Measurements from ENCODE around the gene GPD1.

Gene GPD1

DNA sequence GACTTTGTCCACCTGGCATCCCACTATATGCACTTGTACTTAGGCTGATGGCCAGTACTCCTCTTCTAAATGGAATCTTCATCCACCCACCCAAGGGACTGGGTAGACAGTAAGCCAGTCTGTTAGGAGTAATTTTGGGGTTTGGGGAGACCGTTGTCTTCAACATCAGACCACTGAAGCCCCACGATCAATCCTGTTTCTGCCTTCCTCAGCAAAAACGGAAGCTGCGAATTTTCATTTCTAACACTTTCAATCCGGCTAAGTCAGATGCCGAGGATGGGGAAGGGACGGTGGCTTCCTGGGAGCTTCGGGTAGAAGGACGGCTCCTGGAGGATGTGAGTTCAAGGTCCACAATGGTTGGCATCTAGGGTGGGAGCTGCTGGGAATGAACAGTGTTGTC lies 16.7 kb upstream of the GPD1 start:
- DNase-seq (ENCODE audit: low spot score) (no peak), ATAC-seq (ENCODE audit: low read depth) (no peak)
- no peaks in the 10 kb centered on the region for H3K27me3 ChIP-seq (ENCODE audit: insufficient read depth, poor library complexity, severe bottlenecking)
- H3K4me1 ChIP-seq (ENCODE audit: insufficient read depth, poor library complexity, severe bottlenecking), result peaks cover 35% of the 10 kb centered on the region
- H3K36me3 ChIP-seq (ENCODE audit: low read depth), result peaks cover 53% of the 10 kb centered on the region
- H3K9me3 ChIP-seq (ENCODE audit: severe bottlenecking), result no peaks in the 10 kb centered on the region
- H3K4me3 ChIP-seq (ENCODE audit: severe bottlenecking), result no peak overlapping the region
- H3K27ac ChIP-seq (ENCODE audit: poor library complexity, severe bottlenecking), result peak overlapping the region; percentile 94
- TF ChIP-seq, protein P1, sequence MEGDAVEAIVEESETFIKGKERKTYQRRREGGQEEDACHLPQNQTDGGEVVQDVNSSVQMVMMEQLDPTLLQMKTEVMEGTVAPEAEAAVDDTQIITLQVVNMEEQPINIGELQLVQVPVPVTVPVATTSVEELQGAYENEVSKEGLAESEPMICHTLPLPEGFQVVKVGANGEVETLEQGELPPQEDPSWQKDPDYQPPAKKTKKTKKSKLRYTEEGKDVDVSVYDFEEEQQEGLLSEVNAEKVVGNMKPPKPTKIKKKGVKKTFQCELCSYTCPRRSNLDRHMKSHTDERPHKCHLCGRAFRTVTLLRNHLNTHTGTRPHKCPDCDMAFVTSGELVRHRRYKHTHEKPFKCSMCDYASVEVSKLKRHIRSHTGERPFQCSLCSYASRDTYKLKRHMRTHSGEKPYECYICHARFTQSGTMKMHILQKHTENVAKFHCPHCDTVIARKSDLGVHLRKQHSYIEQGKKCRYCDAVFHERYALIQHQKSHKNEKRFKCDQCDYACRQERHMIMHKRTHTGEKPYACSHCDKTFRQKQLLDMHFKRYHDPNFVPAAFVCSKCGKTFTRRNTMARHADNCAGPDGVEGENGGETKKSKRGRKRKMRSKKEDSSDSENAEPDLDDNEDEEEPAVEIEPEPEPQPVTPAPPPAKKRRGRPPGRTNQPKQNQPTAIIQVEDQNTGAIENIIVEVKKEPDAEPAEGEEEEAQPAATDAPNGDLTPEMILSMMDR (IDR thresholded peaks at IDR 0.05; ENCODE audit: poor library complexity, severe bottlenecking), result no peak

DNA sequence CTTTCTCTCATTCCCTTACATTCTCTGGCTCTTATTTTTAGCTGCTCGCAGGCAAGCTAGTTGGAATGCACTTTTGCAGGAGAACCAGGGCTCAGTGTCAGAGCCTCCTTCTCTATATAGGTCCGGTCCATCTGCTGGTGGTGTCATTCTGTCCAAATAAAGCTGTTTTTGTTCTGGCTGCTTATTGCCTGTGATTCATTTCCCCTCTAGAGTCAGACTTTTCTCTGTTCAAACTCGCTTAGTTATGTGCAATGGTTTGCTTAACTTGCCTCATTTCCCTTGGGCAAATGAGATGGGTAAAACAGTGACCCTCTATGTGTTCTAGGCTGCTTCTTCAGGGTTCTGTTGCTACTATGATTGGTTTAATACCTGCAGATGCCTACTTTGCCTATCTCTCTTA lies 15.8 kb upstream of the GPD1 start:
- peaks cover 61% of the 10 kb centered on the region for H3K36me3 ChIP-seq (ENCODE audit: low read depth)

DNA sequence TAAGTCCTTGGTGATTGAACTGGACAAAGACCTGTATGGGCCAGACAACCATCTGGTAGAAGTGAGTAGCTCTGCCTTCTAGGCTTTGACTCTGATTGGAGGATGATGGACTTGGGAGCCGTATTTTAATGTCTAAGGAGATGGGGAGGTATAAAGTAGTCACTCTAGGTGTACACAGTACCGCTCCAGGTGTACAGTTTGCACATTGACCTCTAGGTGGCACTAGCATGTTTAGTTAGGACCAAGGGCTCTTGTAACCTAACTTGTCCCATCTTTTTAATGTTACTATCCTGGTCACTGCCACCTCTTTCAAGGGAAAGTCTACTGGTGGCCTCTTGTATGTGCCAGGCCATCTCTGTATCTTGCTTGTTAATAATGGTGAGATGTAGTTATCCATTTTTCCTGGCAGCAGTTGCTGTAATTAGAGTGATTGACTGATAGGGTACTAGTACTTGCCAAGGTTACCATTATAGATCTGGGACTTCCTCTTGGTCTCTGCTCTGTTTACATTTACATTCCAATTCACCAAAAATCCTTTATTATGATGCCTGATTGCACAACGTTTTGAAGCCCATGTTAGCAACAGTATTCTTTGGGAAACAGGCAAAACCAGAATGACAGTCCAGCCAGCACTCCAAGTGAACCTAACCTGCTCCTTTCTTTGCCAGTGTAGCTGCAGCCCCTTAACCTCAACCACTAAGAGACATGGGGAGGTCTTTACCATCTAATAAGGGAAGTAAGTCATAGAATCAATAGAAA lies 15.1 kb upstream of the GPD1 start:
- H3K4me3 ChIP-seq (ENCODE audit: severe bottlenecking), result no peak overlapping the region
- no peaks in the 10 kb centered on the region for H3K27me3 ChIP-seq (ENCODE audit: insufficient read depth, poor library complexity, severe bottlenecking)
- H3K36me3 ChIP-seq (ENCODE audit: low read depth), result peaks cover 68% of the 10 kb centered on the region
- peak overlapping the region; percentile 94 for H3K27ac ChIP-seq (ENCODE audit: poor library complexity, severe bottlenecking)
- DNase-seq (ENCODE audit: low spot score) (no peak), ATAC-seq (ENCODE audit: low read depth) (peak; percentile 26)
- TF ChIP-seq, protein P1 (IDR thresholded peaks at IDR 0.05; ENCODE audit: poor library complexity, severe bottlenecking), result peak; percentile 92
- H3K9me3 ChIP-seq (ENCODE audit: severe bottlenecking), result no peaks in the 10 kb centered on the region
- peaks cover 35% of the 10 kb centered on the region for H3K4me1 ChIP-seq (ENCODE audit: insufficient read depth, poor library complexity, severe bottlenecking)

More for the DNA sequence above, 15.8 kb upstream of the GPD1 start:
- H3K27ac ChIP-seq (ENCODE audit: poor library complexity, severe bottlenecking), result peak overlapping the region; percentile 94
- no peaks in the 10 kb centered on the region for H3K27me3 ChIP-seq (ENCODE audit: insufficient read depth, poor library complexity, severe bottlenecking)
- H3K4me3 ChIP-seq (ENCODE audit: severe bottlenecking), result no peak overlapping the region
- DNase-seq (ENCODE audit: low spot score) (no peak), ATAC-seq (ENCODE audit: low read depth) (peak; percentile 55)
- TF ChIP-seq, protein P1 (IDR thresholded peaks at IDR 0.05; ENCODE audit: poor library complexity, severe bottlenecking), result no peak
- H3K9me3 ChIP-seq (ENCODE audit: severe bottlenecking), result no peaks in the 10 kb centered on the region
- H3K4me1 ChIP-seq (ENCODE audit: insufficient read depth, poor library complexity, severe bottlenecking), result peaks cover 35% of the 10 kb centered on the region

DNA sequence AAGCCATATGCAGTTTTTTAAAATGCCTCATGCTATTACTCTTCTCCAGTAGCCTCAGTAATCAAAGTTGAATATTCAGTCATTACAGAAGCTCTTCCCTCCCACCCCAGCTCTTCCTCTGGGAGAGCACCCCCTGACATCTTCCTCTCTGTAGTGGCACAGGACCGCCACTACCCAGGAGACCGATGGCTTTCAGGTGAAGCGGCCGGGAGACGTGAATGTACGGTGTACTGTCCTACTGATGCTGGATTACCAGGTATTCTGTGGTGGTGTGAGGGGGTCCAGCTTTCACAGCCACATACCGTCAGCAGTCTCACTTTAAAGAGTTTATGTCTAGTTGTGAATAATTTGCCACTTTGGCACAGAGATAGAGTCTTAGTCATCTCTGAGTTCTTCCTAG lies 14.1 kb upstream of the GPD1 start:
- Histone ChIP-seq H3K4me1 (ENCODE audit: insufficient read depth, poor library complexity, severe bottlenecking) (peaks cover 35% of the 10 kb centered on the region), H3K27me3 (ENCODE audit: insufficient read depth, poor library complexity, severe bottlenecking) (no peaks in the 10 kb centered on the region), H3K36me3 (ENCODE audit: low read depth) (peaks cover 78% of the 10 kb centered on the region), H3K27ac (ENCODE audit: poor library complexity, severe bottlenecking) (peak overlapping the region; percentile 94), H3K9me3 (ENCODE audit: severe bottlenecking) (no peaks in the 10 kb centered on the region), H3K4me3 (ENCODE audit: severe bottlenecking) (no peak overlapping the region)
- TF ChIP-seq, protein P1 (IDR thresholded peaks at IDR 0.05; ENCODE audit: poor library complexity, severe bottlenecking), result no peak
- DNase-seq (ENCODE audit: low spot score) (no peak), ATAC-seq (ENCODE audit: low read depth) (no peak)

DNA sequence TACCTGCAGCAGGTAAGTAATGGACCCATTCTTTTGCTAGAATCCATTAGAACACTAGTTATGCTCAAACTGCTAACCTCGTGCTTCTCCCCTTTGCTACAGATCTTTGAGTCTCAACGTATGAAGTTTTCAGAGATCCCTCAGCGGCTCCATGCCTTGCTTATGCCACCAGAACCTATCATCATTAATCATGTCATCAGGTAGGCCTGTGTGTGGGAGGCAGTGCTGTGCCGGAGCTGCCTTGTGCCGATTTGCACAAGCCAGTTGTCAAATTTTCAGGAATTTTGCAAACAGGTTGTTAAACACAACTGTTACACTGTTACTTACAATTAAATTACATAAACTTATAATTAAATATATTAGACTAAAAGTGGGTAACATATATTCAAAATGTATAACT lies 13.4 kb upstream of the GPD1 start:
- Histone ChIP-seq H3K4me1 (ENCODE audit: insufficient read depth, poor library complexity, severe bottlenecking) (peaks cover 35% of the 10 kb centered on the region), H3K27ac (ENCODE audit: poor library complexity, severe bottlenecking) (no peak overlapping the region), H3K36me3 (ENCODE audit: low read depth) (peaks cover 85% of the 10 kb centered on the region), H3K27me3 (ENCODE audit: insufficient read depth, poor library complexity, severe bottlenecking) (no peaks in the 10 kb centered on the region), H3K4me3 (ENCODE audit: severe bottlenecking) (no peak overlapping the region), H3K9me3 (ENCODE audit: severe bottlenecking) (no peaks in the 10 kb centered on the region)
- ATAC-seq (ENCODE audit: low read depth) (no peak), DNase-seq (ENCODE audit: low spot score) (no peak)
- TF ChIP-seq, protein P1 (IDR thresholded peaks at IDR 0.05; ENCODE audit: poor library complexity, severe bottlenecking), result no peak
